ENCODE results near the gene TFPI2. TPM values are rescaled to one million over a fixed set of nuclear protein-coding genes. Genes with fewer than 3 reads are reported as not detected.

Gene TFPI2
- total RNA-seq, 1 experiment from 2014 or later: 4.4 TPM

DNA sequence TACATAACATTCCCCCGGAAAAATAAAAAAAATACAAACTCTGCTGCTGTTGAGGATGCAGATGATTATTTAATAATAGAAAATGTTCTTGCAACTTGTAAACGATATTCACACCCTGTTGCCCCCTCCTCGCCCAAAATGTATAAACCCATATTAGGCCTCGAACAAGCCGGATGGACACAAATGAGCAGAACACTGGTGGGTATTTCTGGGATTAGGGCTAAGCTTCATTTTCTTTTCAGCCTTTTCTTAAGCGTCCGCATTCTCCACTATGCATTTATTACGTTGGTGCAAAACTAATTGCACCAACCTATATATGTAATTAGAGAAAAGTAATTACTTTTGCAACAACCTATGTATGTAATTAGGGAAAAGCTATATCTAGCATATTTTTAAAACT lies 30.6 kb upstream of the TFPI2 start:
- H3K9me3 Mint-ChIP-seq: no peaks in the 10 kb centered on the region
- Histone ChIP-seq H2AFZ (ENCODE audit: low read length) (no peak overlapping the region), H3K9ac (ENCODE audit: extremely low read depth, insufficient read length, low read length) (no peak overlapping the region), H2BK120ac (ENCODE audit: low read depth, low read length, poor library complexity, severe bottlenecking) (no peak overlapping the region), H3K4me1 (ENCODE audit: insufficient read depth, low read length) (no peaks in the 10 kb centered on the region), H2AK5ac (ENCODE audit: insufficient read length, low read length) (no peak overlapping the region), H3K56ac (ENCODE audit: insufficient read length, low read depth, low read length) (no peak overlapping the region), H3K18ac (ENCODE audit: insufficient read length, low read depth, low read length) (no peak overlapping the region), H3K79me2 (ENCODE audit: insufficient read depth, low read length) (no peaks in the 10 kb centered on the region), H3K23me2 (ENCODE audit: insufficient read length, low read depth, low read length, poor library complexity, severe bottlenecking) (peaks cover 7% of the 10 kb centered on the region), H3K4me2 (ENCODE audit: insufficient read depth, insufficient read length, low read length) (peak overlapping the region; percentile 50), H3T11ph (ENCODE audit: low read length) (no peak overlapping the region), H4K8ac (replicated peaks; ENCODE audit: insufficient read length, low read depth, low read length) (no peak overlapping the region), H3K23ac (ENCODE audit: insufficient read length, low read depth, low read length) (no peak overlapping the region), H2BK12ac (ENCODE audit: insufficient read length, low read depth, low read length) (no peak overlapping the region), H3K79me1 (ENCODE audit: insufficient read depth, low read depth, low read length, poor library complexity, severe bottlenecking) (no peaks in the 10 kb centered on the region), H3K27me3 (ENCODE audit: insufficient read depth, low read length) (no peaks in the 10 kb centered on the region), H3K14ac (ENCODE audit: insufficient read depth, low read length) (no peak overlapping the region), H3K27ac (ENCODE audit: insufficient read length, low read depth, low read length) (no peak overlapping the region), H3K4ac (ENCODE audit: low read depth, low read length) (no peak overlapping the region), H4K20me1 (ENCODE audit: control insufficient read depth, insufficient read depth, insufficient read length) (no peaks in the 10 kb centered on the region), H4K91ac (ENCODE audit: insufficient read length, low read depth, low read length) (no peak overlapping the region), H3K9me3 (ENCODE audit: control insufficient read depth, low read depth, low read length) (no peaks in the 10 kb centered on the region), H2BK5ac (ENCODE audit: insufficient read length, low read length) (no peak overlapping the region), H4K5ac (ENCODE audit: insufficient read length, low read depth, low read length) (no peak overlapping the region), H2BK20ac (ENCODE audit: low read depth, low read length, poor library complexity, severe bottlenecking) (no peak overlapping the region), H2BK15ac (ENCODE audit: low read depth, low read length) (no peak overlapping the region)
- peak overlapping the region; percentile 63 to 77 for H3K4me3 Mint-ChIP-seq
- peaks cover 15 to 19% of the 10 kb centered on the region in 2 experiments for H3K4me1 Mint-ChIP-seq
- TF ChIP-seq, protein P1, sequence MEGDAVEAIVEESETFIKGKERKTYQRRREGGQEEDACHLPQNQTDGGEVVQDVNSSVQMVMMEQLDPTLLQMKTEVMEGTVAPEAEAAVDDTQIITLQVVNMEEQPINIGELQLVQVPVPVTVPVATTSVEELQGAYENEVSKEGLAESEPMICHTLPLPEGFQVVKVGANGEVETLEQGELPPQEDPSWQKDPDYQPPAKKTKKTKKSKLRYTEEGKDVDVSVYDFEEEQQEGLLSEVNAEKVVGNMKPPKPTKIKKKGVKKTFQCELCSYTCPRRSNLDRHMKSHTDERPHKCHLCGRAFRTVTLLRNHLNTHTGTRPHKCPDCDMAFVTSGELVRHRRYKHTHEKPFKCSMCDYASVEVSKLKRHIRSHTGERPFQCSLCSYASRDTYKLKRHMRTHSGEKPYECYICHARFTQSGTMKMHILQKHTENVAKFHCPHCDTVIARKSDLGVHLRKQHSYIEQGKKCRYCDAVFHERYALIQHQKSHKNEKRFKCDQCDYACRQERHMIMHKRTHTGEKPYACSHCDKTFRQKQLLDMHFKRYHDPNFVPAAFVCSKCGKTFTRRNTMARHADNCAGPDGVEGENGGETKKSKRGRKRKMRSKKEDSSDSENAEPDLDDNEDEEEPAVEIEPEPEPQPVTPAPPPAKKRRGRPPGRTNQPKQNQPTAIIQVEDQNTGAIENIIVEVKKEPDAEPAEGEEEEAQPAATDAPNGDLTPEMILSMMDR (conservative IDR thresholded peaks at IDR 0.05): no peak
- no peak for DNase-seq
- no peaks in the 10 kb centered on the region for H3K36me3 Mint-ChIP-seq (ENCODE audit: insufficient read depth in 1 of 3, low read depth in 3 of 3)
- no peak overlapping the region for H3K27ac Mint-ChIP-seq
- WGBS (ENCODE audit: extremely low coverage, insufficient read length, low lambda C conversion rate): no CpG with 5 or more reads among the region's 8 CpGs
- H3K27me3 Mint-ChIP-seq (ENCODE audit: low read depth): peaks cover 3% of the 10 kb centered on the region
